ENCODE results near the gene RDH5.

Gene RDH5, protein sequence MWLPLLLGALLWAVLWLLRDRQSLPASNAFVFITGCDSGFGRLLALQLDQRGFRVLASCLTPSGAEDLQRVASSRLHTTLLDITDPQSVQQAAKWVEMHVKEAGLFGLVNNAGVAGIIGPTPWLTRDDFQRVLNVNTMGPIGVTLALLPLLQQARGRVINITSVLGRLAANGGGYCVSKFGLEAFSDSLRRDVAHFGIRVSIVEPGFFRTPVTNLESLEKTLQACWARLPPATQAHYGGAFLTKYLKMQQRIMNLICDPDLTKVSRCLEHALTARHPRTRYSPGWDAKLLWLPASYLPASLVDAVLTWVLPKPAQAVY

GRCh38 chr12:55720071-55720564 is at the start of gene RDH5:
RDH5 (plus strand) TSS chr12:55720393; CDS start chr12:55721185, 792 bp downstream.
- no peak for DNase-seq (ENCODE audit: insufficient read length, low spot score)
- no peak for FAIRE-seq
- TF ChIP-seq, protein P1, sequence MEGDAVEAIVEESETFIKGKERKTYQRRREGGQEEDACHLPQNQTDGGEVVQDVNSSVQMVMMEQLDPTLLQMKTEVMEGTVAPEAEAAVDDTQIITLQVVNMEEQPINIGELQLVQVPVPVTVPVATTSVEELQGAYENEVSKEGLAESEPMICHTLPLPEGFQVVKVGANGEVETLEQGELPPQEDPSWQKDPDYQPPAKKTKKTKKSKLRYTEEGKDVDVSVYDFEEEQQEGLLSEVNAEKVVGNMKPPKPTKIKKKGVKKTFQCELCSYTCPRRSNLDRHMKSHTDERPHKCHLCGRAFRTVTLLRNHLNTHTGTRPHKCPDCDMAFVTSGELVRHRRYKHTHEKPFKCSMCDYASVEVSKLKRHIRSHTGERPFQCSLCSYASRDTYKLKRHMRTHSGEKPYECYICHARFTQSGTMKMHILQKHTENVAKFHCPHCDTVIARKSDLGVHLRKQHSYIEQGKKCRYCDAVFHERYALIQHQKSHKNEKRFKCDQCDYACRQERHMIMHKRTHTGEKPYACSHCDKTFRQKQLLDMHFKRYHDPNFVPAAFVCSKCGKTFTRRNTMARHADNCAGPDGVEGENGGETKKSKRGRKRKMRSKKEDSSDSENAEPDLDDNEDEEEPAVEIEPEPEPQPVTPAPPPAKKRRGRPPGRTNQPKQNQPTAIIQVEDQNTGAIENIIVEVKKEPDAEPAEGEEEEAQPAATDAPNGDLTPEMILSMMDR (IDR thresholded peaks at IDR 0.05; ENCODE audit: insufficient read depth, missing control alignments): no peak

DNA sequence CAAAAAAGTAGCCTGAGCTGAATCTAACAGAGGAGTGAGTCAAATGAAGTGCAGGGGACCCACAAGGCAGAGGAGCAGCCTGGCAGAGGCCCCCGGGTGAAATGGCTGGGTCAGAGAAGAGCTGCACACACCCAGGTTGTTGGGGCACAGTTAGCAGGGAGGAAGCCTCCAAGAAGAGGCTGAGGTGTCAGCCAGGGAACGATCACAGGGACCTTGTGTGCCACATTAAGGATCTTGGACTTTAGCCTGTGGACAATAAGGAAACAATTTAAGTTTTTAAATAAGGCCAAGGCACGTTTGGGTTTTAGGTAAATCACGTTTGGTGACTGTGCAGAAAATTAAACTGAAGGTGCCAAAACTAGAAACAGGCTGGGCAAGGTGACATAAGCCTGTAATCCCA is 48.4 kb upstream of the RDH5 start:
- FAIRE-seq (no peak), DNase-seq (ENCODE audit: insufficient read length, low spot score) (no peak)
- TF ChIP-seq, protein P1 (IDR thresholded peaks at IDR 0.05; ENCODE audit: insufficient read depth, missing control alignments): no peak

- no peak for DNase-seq (ENCODE audit: insufficient read length, low spot score)
- FAIRE-seq: no peak
Measured at GRCh38 chr12:55673638-55674037, 46.6 kb upstream of the RDH5 start.

DNA sequence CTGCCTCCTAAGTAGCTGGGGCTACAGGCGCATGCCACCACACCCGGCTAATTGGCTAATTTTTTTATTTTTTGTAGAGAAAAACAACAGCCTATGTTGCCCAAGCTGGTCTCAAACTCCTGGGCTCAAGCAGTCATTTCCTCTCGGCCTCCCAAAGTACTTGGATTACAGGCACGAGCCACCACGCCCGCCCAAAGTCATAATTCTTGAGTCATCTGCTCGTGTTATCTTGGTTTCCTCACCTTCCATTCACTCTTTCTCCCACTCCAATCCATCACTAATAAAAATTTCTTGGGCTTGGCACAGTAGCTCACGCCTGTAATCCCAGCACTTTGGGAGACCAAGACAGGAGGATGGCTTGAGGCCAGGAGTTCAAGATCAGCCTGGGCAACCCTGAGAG is 44.5 kb upstream of the RDH5 start:
- DNase-seq (ENCODE audit: insufficient read length, low spot score): no peak
- FAIRE-seq: no peak
- TF ChIP-seq, protein P1 (IDR thresholded peaks at IDR 0.05; ENCODE audit: insufficient read depth, missing control alignments): no peak

More at GRCh38 chr12:55673638-55674037, 46.6 kb upstream of the RDH5 start:
- TF ChIP-seq, protein P1 (IDR thresholded peaks at IDR 0.05; ENCODE audit: insufficient read depth, missing control alignments): no peak

DNA sequence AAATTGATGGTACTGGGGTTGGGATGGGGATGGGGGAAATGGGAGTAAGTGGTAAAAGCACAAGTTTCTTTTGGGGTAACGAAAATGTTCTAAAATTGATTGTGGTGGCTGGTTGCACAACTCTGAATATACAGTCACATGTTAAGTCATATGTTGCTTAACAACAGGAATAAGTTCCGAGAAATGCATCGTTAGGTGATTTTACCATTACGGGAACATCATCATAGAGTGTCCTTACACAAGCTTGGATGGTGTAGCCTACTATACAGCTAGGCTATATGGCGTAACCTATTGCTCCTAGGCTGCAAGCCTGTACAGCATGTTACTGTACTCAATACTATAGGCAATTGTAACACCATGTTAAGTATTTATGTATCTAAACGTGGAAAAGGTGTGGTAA is 43.5 kb upstream of the RDH5 start:
- TF ChIP-seq, protein P1 (IDR thresholded peaks at IDR 0.05; ENCODE audit: insufficient read depth, missing control alignments): no peak
- FAIRE-seq: no peak

GRCh38 chr12:55679691-55680090 is 40.5 kb upstream of the RDH5 start:
- TF ChIP-seq, protein P1 (IDR thresholded peaks at IDR 0.05; ENCODE audit: insufficient read depth, missing control alignments): no peak
- no peak for FAIRE-seq
- no peak for DNase-seq (ENCODE audit: insufficient read length, low spot score)

More for the DNA sequence above, 43.5 kb upstream of the RDH5 start:
- no peak for DNase-seq (ENCODE audit: insufficient read length, low spot score)

All from D721Med (cell line).